Stimulated activated CD8-positive, alpha-beta memory T cell treated with anti-CD3 and anti-CD28 coated beads, Interleukin-4, amount 100 ng/mL, for 24 hours (primary cell): Measurements from ENCODE around the gene PIK3CB.
"Not testable (repeated sequence)": the region's sequence is repeated elsewhere in the genome, so short reads cannot be mapped to it uniquely, and the experiment has no call there.

Source experiments
- DNase-seq: peaks from one replicate; pipeline ENCODE4 v3.0.0-alpha.2; 2020; ENCODE audit warnings: low read depth

The PIK3CB gene

DNA sequence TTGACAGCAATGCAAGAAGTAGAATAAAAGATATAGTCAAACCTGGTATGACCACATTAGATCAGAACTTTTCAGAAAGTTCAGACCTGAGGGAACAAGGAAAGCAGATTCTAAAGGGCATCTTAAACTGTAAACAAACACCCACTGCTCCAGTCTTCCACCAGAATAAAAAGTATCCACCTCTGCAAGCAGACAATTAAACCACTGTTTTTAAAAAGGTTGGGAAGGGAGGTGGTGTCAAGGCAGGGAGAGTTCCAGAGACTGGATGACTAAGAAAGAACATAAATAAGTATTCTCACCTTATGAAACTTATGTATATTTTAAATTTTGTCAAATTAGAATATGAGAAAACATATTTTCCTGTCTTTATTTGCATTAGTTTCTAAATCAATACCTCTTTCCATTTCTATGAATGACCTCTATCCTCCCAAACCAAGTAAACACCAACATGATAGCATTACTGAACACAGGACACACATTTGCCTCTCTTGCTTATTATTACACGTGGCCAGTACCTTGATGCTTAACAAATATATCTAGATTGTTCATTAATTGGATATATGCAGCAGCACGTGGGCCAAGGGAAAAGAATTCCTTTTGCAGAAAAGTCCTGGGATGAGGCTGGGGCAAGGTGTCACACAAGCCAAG, 31.6 kb downstream of the PIK3CB start:
- no peak for DNase-seq

DNA sequence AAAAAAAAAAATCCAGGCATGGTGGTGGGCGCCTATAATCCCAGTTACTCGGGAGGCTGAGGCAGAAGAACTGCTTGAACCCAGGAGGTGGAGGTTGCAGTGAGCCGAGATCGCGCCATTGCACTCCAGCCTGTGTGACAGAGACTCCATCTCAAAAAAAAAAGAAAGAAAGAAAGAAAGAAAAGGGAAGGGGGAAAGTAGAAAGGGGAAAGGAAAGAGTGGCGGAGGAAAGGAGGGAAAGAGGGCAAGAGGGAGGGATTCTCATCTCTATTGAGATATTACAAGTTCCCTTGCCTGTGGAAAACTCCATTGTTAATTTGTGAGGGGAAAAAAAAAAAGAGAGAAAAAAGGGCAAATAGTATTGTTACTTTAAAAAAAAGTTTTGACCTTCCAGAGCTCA, 32.5 kb downstream of the PIK3CB start:
- not testable (repeated sequence) for DNase-seq

DNA sequence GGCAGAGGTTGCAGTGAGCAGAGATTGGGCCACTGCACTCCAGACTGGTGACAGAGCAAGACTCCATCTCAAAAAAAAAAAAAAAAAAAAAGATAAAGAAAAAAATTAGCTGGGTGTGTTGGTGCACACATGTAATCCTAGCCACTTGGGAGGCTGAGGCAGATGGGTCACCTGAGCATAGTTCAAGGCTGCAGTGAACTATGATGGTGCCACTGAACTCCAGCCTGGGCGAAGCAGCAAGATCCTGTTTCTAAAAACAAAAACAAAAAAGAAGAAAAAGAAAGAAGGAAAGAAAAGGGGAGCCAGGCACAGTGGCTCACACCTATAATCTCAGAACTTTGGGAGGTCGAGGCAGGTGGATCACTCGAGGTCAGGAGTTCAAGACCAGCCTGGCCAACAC, 32.9 kb downstream of the PIK3CB start:
- no peak for DNase-seq

DNA sequence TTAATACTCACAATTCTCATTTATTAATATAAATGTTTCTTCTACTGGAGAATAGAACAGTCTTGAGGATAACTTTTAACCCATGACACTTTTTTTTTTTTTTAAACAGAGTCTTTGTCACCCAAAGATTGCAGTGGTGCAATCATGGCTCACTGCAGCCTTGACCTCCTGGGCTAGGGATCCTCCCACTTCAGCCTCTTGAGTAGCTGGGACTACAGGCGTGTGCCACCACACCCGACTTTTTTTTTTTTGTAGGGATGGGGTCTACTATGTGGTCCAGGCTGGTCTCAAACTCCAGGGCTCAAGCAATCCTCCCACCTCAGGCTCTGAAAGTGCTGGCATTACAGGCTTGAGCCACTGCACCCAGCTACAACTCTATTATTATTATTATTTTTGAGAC, 34.5 kb downstream of the PIK3CB start:
- DNase-seq: no peak

DNA sequence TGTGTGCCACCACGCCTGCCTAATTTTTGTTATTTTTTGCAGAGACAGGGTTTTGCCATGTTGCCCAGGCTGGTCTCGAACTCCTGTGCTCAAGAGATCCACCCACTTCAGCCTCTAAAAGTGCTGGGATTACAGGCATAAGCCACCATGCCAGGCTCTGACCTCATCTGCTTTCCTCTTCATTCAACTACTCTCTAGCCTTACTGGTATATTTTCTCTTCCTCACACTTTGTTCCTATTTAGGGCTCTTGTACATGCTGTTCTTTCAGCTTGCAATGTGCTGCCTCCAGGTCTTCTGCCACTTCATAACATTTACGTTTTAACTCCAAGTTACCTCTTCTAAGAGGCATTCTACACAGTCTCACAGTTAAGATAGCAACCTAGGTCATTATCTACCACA, 34.9 kb downstream of the PIK3CB start:
- DNase-seq: no peak

DNA sequence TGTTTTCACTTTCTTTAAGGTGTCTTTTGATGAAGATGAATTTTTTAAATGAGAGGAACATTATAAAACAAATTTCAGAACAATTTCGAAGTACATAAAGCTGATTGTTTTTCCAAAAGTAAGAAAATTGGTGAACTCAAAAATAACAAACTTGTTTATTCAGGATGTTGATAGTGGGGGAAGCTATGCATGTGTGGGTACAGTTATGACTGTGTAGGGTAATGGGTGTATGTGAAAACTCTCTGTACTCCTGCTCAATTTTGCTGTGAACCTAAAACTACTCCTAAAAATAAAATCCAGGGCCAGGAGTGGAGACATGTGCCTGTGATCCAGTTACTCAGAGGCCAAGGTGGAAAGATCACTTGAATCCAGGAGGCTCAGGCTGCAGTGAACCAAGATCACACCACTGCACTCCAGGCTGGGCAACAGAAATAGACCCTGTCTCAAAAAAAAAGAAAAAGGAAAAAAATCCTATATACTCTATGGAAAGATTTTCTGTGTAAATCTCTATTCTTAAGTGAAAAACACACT, 37.2 kb downstream of the PIK3CB start:
- no peak for DNase-seq

DNA sequence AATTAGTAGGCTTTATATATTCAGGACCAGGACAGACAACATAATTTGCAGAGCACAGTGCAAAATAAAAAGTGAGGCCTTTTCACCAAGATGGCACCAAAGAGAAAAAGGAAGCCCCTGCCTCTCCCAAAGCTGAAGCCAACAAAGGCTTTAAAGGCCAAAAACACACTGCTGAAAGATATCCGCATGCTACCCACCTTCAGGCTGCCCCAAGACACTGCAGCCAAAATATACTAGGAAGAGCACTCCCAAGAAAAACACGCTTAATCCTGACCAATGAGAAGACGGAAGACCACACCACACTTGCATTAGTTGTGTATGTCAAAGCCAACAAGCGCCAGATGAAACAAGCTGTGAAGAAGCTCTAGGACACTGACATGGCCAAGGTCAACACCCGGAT, 38.0 kb downstream of the PIK3CB start:
- no peak for DNase-seq

DNA sequence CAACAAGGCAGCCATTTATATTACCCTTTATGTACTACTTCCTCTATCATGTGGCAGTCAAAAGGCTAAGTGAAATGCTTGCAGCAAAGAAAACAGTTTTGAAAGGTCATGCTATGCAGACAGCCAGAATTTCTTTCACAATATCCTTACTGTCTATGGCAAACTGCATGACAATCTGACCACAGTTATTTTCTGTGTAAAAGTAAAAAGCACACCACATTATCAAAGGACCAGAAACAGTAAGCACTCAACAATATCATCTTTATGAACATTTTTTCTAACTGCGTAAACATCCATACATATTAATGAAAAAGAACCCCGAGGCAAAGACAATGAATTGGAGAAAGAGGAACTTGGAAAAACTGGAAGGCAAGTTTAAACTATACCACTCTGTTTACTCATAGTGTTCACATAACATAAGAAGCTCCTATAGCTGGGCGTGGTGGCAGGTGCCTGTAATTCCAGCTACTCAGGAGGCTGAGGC, 47.9 kb downstream of the PIK3CB start:
- DNase-seq: no peak

DNA sequence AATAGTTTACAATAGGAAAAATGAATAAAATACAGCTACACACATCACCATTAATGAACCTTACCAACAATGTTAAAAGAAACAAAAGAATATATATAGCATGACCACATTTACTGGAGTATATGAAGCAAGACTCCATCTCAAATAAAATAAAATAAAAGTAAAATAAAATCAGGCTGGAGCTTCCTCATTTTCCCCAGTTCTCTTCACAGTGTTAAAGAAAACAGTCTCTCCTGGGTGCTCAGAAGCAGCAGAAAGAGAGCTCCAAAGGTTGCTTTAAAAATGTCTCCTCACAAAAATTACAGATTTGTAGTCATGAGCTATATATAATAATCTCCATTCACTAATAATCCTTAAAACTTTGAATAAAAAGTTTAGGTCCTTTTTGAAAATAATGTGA, 48.8 kb downstream of the PIK3CB start:
- no peak for DNase-seq

DNA sequence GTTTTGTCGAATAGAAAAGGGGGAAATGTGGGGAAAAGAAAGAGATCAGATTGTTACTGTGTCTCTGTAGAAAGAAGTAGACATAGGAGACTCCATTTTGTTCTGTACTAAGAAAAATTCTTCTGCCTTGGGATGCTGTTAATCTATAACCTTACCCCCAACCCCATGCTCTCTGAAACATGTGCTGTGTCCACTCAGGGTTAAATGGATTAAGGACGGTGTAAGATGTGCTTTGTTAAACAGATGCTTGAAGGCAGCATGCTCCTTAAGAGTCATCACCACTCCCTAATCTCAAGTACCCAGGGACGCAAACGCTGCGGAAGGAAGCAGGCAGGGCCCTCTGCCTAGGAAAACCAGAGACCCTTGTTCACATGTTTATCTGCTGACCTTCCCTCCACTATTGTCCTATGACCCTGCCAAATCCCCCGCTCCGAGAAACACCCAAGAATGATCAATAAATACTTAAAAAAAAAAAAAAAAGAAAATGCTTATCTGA, 49.3 kb downstream of the PIK3CB start:
- not testable (repeated sequence) for DNase-seq

DNA sequence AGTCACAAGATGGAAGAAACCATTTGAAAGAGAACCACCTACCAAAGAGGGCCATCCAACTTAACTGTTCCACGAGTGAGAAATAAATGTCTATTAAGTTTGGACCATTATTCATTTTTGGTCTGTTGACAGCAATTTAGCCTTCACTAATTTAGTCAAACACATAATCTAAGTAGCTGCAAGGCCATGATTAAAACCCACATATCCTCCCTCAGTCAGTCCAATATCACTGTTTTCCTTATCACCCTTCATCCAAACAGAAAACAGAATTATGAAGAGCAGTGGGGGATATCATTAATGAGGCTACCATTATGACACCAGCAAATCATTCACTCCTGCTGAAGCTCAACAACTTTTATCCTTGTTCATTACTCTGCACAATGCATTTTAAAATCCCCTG, 52.0 kb downstream of the PIK3CB start:
- DNase-seq: no peak

DNA sequence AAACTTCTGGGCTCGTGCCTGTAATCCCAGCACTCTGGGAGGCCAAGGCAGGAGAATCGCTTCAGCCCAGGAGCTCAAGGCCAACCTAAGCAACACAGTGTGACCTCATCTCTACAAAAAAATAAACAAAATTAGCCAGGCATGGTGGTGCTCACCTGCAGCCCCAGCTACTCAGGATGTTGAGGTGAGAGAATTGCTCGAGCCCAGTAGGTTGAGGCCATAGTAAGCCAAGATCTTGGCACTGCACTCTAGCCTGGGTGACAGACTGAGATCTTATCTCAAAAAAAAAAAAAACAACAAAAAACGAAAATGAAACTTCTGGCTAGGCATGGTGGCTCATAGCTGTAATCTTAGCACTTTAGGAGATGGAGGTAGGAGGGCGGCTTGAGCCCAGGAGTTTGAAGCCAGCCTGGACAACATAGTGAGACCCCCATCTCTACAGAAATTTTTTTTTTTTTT, 53.7 kb downstream of the PIK3CB start:
- no peak for DNase-seq

DNA sequence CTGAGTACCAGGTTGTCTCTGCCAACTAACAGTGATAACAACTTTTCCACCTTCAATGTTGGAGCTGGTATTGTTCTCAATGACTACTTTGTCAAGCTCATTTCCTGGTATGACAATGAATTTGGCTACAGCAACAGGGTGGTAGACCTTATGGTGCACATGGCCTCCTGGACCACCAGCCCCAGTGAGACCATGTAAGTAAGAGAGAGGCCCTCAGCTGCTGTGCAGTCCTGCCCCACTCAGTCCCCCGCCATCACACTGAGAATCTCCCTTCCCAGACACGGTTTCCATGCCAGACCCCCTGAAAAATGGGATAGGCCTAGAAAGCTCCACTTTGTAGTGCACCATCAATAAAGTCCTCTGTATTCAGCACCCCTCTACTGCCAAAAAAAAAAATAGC, 56.1 kb downstream of the PIK3CB start:
- DNase-seq: no peak

DNA sequence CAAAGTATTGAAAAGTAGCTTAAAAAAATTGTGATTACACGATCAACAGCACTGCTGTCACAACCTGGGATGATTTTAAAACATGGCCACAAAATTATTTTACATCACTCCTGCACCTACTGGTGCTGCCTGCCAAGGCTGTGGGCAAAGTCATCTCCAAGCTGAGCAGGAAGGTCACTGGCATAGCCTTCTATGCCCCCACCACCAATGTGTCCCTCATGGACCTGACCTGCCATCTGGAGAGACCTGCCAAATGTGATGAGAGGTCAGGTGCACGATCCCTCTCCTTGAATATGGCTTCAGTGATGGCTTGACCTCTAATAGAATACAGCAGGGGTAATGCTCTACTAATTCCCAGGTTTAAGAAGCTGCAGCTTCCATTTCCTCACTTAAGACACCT, 57.8 kb downstream of the PIK3CB start:
- DNase-seq: no peak

DNA sequence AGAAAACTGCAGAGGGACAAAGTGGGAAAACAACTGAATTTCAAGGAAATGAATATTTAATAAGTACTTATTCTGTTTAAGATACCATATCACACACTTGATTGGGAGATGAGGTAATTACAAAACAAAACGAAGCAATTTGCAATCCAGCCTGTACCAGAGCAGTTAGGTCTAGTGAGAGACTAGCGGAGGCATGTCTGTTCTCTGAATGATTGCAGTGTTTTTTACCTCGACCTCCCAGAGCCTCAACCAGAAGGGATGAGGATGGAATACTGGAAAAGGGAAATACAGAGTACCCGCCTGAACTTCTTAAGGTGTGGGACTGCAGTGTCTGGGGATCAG, 59.5 kb downstream of the PIK3CB start:
- no peak for DNase-seq

DNA sequence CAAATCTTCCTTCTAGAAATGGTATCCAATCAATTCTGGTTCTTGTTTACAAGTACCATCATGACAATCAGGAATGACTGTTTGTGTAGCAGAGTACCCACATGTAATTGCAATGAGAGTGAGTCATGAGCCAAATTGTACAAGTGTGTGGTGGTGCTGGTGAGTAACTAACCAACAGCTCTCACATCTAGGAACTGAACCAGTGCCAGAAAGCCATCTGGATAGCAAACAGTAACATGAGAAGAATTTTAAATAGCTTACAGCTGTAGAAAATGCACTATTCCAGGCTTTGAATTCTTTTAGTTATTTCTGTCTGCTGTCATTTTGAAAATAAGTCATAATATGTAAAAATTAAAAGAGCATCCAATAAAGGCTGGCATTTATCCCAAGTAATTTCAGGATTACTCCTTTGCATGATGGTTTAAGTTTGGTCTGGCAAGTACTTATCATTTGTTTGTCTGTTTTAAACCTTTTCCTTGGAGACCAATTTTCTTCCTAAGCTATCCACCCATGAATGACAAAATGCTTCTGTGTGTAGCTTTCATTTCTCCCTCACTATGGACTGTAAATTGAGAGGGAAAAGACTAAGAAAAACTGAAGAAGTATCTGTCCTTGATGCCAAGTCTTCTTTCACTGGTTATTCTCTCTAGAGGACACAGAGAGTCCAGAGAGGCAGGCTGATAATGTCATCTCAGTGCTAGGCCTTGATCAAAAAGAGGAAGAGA, 60.0 kb downstream of the PIK3CB start:
- DNase-seq: no peak

DNA sequence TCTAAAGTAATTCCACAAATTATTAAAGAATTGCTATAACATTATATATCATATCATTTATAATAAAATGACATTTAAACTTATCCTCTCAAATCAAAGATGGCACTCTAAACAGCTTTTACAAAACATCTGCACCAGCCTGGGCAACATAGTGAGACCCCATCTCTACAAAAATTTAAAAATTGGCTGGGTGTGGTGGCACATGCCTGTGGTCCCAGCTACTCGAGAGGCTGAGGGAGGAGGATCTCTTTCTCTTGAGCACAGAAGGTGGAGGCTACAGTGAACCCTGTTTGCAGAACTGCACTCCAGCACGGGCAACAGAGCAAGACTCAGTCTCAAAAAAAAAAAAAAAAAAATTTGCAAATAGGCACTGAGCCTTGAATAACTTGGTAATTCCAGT, 63.1 kb downstream of the PIK3CB start:
- DNase-seq: no peak

DNA sequence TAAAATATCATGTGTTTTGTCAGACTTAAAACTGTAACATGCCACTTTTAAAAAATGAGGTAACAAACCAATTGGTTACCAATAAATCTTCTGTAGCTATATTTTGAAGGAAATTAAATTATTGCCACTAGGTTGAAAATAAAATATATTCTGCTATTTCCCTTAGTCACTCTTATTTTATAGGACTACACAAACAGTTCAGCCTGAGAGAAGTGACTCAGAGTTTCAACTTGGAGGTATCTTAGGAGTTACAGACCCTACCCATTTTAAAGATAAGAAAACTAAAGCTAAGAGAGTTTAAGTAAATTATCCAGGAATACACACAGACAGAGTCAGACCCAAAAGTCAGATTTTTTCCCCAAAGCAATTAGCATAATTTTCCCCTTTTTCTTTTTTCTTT, 65.1 kb downstream of the PIK3CB start:
- no peak for DNase-seq

DNA sequence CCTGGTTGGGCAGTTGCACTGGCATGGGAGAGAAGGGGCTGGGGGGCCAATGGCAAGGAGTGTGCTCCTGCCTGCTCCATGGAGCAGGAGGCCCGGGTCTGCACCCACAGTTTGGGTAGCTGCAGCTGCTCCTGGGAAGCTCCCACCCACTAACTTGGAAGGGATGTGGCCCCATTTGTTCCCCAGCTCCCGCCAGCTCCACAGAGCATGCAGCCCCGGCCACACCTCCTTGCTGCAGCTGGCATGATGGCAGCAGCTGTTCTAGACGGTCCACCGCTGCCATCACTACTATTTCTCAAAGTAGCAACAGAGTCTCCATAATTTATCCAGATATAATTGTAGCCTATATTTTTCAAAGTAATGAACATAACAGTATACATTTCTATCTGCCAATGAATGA, 65.8 kb downstream of the PIK3CB start:
- no peak for DNase-seq

DNA sequence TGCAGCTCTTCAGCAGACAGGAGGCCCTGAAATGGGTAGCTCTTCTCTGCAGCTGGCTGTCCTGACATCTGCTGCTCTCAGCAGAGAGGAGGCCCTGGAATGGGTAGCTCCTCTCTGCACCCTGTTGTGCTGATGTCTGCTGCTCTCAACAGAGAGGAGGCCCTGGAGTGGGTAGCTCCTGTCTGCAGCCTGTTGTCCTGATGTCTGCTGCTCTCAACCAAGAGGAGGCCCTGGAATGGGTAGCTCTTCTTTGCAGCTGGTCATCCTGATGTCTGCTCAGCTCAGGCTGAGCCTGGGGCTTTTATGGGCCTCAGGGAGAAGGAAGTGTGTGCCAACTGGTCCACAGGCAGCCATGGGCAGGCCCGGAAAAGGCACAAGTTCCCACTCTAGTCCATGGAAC, 66.6 kb downstream of the PIK3CB start:
- no peak for DNase-seq

DNA sequence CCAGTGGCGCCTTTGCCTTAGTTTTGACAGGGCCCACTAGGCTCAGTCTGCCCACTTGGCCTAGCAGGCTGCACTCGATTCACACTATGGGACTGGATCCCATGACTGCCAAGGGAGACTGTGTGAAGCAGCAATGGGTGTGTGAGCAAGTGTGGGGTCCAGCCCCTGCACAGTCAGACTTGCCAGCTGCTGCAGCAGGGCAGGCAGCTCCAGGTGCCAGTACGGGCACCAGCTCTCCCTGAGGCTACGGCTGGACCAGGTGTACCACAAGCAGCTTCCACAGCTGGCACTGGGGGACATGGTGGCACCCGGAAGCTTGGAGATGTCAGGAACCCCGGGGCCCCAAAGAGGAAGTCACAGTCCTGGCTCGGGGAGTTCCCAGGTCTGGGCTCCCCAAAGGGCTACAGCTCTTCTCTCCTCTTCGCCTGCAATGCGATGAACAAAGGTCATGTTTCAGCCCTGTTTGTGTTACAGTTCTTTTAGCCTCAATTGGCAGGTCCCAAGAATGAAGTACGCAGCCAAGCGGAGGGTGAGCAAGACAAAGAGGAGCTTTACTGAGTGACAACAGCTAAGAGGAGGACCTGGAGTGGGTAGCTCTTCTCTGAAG, 67.1 kb downstream of the PIK3CB start:
- DNase-seq: no peak

DNA sequence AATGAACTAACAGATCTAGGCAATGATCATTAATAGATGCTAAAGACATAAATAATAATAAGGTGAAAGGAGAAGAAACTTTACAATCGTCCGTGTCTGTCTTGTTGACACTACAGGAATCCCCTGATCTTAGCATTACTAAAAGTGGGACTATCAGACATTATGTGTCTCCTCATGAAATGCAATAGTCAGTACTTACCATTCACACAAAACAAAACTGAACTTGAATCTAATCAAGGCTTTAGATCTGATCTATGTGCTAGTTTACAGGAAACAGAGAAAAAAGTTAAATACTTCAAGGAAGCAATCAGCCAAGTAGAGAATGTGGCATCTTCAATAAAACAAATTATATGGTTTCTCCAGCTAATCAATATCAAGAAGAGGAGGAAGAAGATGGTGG, 73.7 kb downstream of the PIK3CB start:
- no peak for DNase-seq

DNA sequence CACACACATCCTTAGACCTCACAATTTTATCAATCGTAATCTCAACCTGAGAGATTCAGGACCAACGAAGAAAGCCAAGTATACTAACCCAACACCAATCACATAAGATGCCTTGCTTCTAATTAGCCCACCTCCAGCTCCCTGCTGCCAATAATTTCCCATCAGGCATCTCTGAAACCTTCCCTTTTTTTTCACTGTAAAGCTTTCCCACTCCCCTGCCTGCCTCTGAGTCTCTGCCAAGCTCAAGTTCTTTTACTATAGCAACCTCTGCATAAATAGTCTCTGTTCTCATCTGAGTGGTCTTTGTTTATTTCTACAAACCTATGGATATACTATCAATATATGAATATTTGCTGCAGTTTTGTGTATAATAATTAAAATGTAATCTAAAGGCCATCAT, 86.5 kb downstream of the PIK3CB start:
- DNase-seq: no peak
